ENCODE measurements around the gene KLHL6. TPM values are rescaled to one million over a fixed set of nuclear protein-coding genes. Genes with fewer than 3 reads are reported as not detected.

Gene KLHL6
- total and polyA plus RNA-seq, 2 of the 8 experiments (the other 6 are each of a cell fraction or from before 2014, with no cell fraction given) = 0.05 TPM; not detected in 1

DNA sequence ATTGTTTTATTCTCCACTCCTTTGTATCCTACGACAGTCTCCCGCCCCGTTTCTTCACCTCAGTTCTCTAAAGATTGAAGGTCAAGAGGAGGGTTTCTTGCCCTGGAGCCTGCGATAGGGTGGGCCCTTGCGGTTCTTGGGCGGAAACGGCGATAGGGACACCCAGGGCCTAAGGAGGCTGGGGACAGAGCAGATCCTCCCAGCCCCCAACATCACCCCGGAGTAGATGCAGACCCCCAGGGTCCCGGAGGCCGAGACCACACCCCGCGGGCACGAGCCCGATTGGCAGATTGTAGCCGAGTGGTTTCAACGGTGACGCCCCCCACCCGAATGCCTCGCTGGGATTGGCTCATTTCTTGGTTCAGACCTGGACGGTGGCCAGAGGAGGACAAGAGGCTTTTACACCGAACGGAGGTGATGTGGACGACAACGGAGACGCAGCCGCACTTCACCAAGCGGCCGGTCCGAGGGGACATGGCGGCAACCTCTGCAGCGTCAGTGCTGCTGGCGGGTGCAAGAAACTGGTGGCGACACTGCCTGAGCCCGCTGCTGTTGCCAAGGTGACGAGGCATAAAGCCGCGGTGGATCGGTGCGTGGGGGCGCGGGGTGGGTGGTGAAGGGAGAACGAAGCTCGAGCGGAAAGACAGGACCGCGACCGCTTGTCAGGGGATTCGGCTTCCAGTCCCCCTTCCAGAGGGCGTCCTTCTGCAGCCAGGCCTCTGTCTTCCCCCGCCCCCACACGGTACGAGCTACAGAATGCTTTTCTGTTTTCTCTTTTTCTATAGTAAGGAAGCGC is 108.1 kb downstream of the KLHL6 start (continued):
- peak; percentile 88 for TF ChIP-seq SAP30 (IDR thresholded peaks at IDR 0.05; ENCODE audit: insufficient read depth, insufficient replicate concordance, low read length)
- peak; percentile 71 for TF ChIP-seq CREB1 (IDR thresholded peaks at IDR 0.05)
- TF ChIP-seq, protein P1, sequence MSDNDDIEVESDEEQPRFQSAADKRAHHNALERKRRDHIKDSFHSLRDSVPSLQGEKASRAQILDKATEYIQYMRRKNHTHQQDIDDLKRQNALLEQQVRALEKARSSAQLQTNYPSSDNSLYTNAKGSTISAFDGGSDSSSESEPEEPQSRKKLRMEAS (IDR thresholded peaks at IDR 0.05) = peak; percentile 41; the same call in 1 of the 2 replicates
- no peak for TF ChIP-seq GABPA (IDR thresholded peaks at IDR 0.05; ENCODE audit: borderline replicate concordance, insufficient read depth, low read length)
- TF ChIP-seq EP300 (IDR thresholded peaks at IDR 0.05; ENCODE audit: borderline replicate concordance in 1 of 2, low read depth in 2 of 2, low read length in 2 of 2) = peak in 1 of 2 experiments; percentile 4; a peak in 1 of 3 replicates
- no peak for TF ChIP-seq CHD2 (IDR thresholded peaks at IDR 0.05; ENCODE audit: low read length)
- TF ChIP-seq BCL11A (IDR thresholded peaks at IDR 0.05; ENCODE audit: low read depth in 2 of 2, low read length in 2 of 2) = no peak
- peak; percentile 97 for TF ChIP-seq POLR2AphosphoS5 (IDR thresholded peaks at IDR 0.05; ENCODE audit: low read depth, low read length)
- 0 out of 2 replicates have a peak, but pooled peaks have one; percentile 4 for TF ChIP-seq JUND (IDR thresholded peaks at IDR 0.05; ENCODE audit: low read length)
